B cell (primary cell): ENCODE results near the gene MT1G. TPM values are rescaled to one million over a fixed set of nuclear protein-coding genes. Genes with fewer than 3 reads are reported as not detected.

ENCODE experiments used
- ATAC-seq: fragments of 200-7000 bp; cut with Tn5 transposase; one replicate; pipeline ENCODE4 v1.10.0; 2021; ENCODE audit warnings: low read depth, mild to moderate bottlenecking, moderate number of reproducible peaks, moderate library complexity
- CTCF ChIA-PET: fragments of 350-600 bp; sonication (Branson Sonifier 250); formaldehyde crosslinking; loops from one replicate; lab custom pipeline; 2021; ENCODE audit warnings: antibody characterized with exemption, inconsistent platforms; lab: Charles Lee
- POLR2A ChIA-PET: fragments of 350-600 bp; sonication (Branson Sonifier 250); formaldehyde crosslinking; loops from one replicate; lab custom pipeline; 2021; ENCODE audit warnings: antibody characterized with exemption; lab: Charles Lee
- DNase-seq: peaks from one replicate; pipeline ENCODE4 v3.0.0; 2013
- H2AFZ ChIP-seq: 2 replicates; pipeline ENCODE4 v1.6.1; 2012; ENCODE audit warnings: mild to moderate bottlenecking, low read depth, low read length; ENCODE audit not compliant: insufficient read depth, poor library complexity, severe bottlenecking
- H3K27ac ChIP-seq, 2 donors: 1 replicate in 1 of 2; 2 replicates in 1 of 2; pipeline ENCODE4 v1.5.1; 2012 to 2013; ENCODE audit warnings: low read length in 2 of 2, mild to moderate bottlenecking in 2 of 2, moderate library complexity in 1 of 2
- H3K27me3 ChIP-seq, 4 experiments: fragments of 200-600 bp in 1 of 4; sonication (generic) in 1 of 4; replicated peaks in 1 of 4; 1 replicate in 2 of 4; 2 replicates in 2 of 4; pipeline versions ENCODE4 v1.6.1 to v1.7.0; 2013 to 2016; ENCODE audit warnings: low read length in 3 of 4, mild to moderate bottlenecking in 2 of 4, mixed read lengths in 1 of 4, moderate library complexity in 1 of 4; ENCODE audit not compliant: insufficient read depth in 4 of 4, control insufficient read depth in 3 of 4; ENCODE audit errors: control extremely low read depth in 1 of 4
- H3K36me3 ChIP-seq, 2 experiments: replicated peaks in 1 of 2; 1 replicate in 1 of 2; 2 replicates in 1 of 2; pipeline versions ENCODE4 v1.6.1 to v1.7.1; 2013; ENCODE audit warnings: low read length in 1 of 2; ENCODE audit not compliant: insufficient read depth in 2 of 2, control insufficient read depth in 1 of 2; ENCODE audit errors: control extremely low read depth in 1 of 2, extremely low read depth in 1 of 2
- H3K4me1 ChIP-seq, 2 donors: fragments of 200-600 bp in 1 of 2; sonication (generic) in 1 of 2; 1 replicate in 1 of 2; 2 replicates in 1 of 2; pipeline versions ENCODE4 v1.5.1 to v1.6.1; 2013 to 2017; ENCODE audit warnings: low read length in 2 of 2; ENCODE audit not compliant: control insufficient read depth in 2 of 2, insufficient read depth in 2 of 2
- H3K4me2 ChIP-seq: replicated peaks from 2 replicates; pipeline ENCODE3; 2012; ENCODE audit warnings: mild to moderate bottlenecking, low read depth, low read length; ENCODE audit not compliant: poor library complexity, severe bottlenecking
- H3K4me3 ChIP-seq, 5 experiments: fragments of 200-600 bp in 1 of 5; sonication (generic) in 1 of 5; 1 replicate in 3 of 5; 2 replicates in 2 of 5; pipeline versions ENCODE4 v1.5.1 to v1.7.0; 2011 to 2016; ENCODE audit warnings: low read length in 4 of 5, mild to moderate bottlenecking in 4 of 5, low read depth in 2 of 5, control low read depth in 1 of 5, moderate library complexity in 1 of 5; ENCODE audit not compliant: insufficient read depth in 1 of 5; ENCODE audit errors: control extremely low read depth in 1 of 5, extremely low read depth in 1 of 5
- H3K79me2 ChIP-seq: fragments of 200-600 bp; sonication (generic); one replicate; pipeline ENCODE4 v1.6.0; 2016; ENCODE audit warnings: low read length; ENCODE audit not compliant: control insufficient read depth, insufficient read depth
- H3K9ac ChIP-seq: fragments of 200-600 bp; sonication (generic); 2 replicates; pipeline ENCODE4 v1.6.1; 2017; ENCODE audit warnings: mild to moderate bottlenecking, low read length, moderate library complexity
- H3K9me3 ChIP-seq, 3 donors: one replicate each; pipeline versions ENCODE4 v1.6.1 to v1.7.1; 2013; ENCODE audit warnings: low read length in 2 of 3; ENCODE audit not compliant: control insufficient read depth in 2 of 3, insufficient read depth in 1 of 3; ENCODE audit errors: control extremely low read depth in 1 of 3
- H4K20me1 ChIP-seq: 2 replicates; pipeline ENCODE4 v1.6.0; 2012; ENCODE audit warnings: mild to moderate bottlenecking, low read length; ENCODE audit not compliant: insufficient read depth, control insufficient read depth, poor library complexity, severe bottlenecking
- H3K27ac Mint-ChIP-seq: one replicate; pipeline ENCODE4 v1.8.0; 2021; ENCODE audit warnings: mixed read lengths
- H3K27me3 Mint-ChIP-seq: one replicate; pipeline ENCODE4 v1.8.0; 2021; ENCODE audit warnings: mixed read lengths
- H3K4me1 Mint-ChIP-seq: one replicate; pipeline ENCODE4 v1.8.0; 2021; ENCODE audit warnings: mixed read lengths
- H3K4me3 Mint-ChIP-seq: one replicate; pipeline ENCODE4 v1.8.0; 2021; ENCODE audit warnings: mixed read lengths
- H3K9me3 Mint-ChIP-seq: one replicate; pipeline ENCODE4 v1.8.0; 2022; ENCODE audit warnings: mixed read lengths; ENCODE audit not compliant: insufficient read depth
- CTCF ChIP-seq: fragments of 200-600 bp; IDR thresholded peaks from one replicate; pipeline ENCODE4 v1.8.0; 2022; ENCODE audit warnings: antibody characterized with exemption, mild to moderate bottlenecking
- EZH2 ChIP-seq: IDR thresholded peaks from 2 replicates; pipeline ENCODE4 v1.6.1; 2012; ENCODE audit warnings: borderline replicate concordance, low read depth, mild to moderate bottlenecking, moderate library complexity, low read length; ENCODE audit not compliant: insufficient read depth, poor library complexity, severe bottlenecking
- whole genome bisulfite sequencing: methylation state at CpG from one replicate; pipeline ENCODE4 v1.1.5; 2013; ENCODE audit warnings: missing lambda C conversion rate; ENCODE audit not compliant: insufficient coverage; 5-methylcytosine and 5-hydroxymethylcytosine counted together
- intact Hi-C: fragments of 100-400 bp; cut with micrococcal nuclease; formaldehyde crosslinking; loops from one replicate; pipeline ENCODE4 v1.10.0; 2022
- polyA plus RNA-seq: library from polyadenylated mRNA; depleted of rRNA; stranded (reverse); fragments of >200 nt; gene quantifications from 2 replicates; pipeline ENCODE4 v1.2.3, GENCODE V29; 2012
- total RNA-seq, 2 donors: library from RNA; stranded (reverse); fragments of 120-200 nt in 1 of 2; gene quantifications; 1 replicate in 1 of 2; 2 replicates in 1 of 2; pipeline versions ENCODE4 v1.2.3 to v1.2.4, GENCODE V29; 2013 to 2022

MT1G gene
- total and polyA plus RNA-seq, 2 donors (not counting 1 experiment from before 2014, with no cell fraction given), result not detected

GRCh38 chr16:56640076-56640475, 27.8 kb downstream of the MT1G start:
- H3K27me3 Mint-ChIP-seq, result peaks cover 74% of the 10 kb centered on the region
- Histone ChIP-seq H3K4me2 (no peak overlapping the region), H3K27me3 (peaks cover 0 to 71% (median 24%) of the 10 kb centered on the region in 4 experiments), H3K79me2 (no peaks in the 10 kb centered on the region), H3K36me3 (no peaks in the 10 kb centered on the region), H3K9ac (no peak overlapping the region), H3K4me3 (no peak overlapping the region), H3K4me1 (peaks cover 21 to 37% of the 10 kb centered on the region in 2 donors), H2AFZ (no peak overlapping the region), H3K9me3 (peaks cover 0 to 4% (median 0%) of the 10 kb centered on the region in 3 donors), H3K27ac (no peak overlapping the region), H4K20me1 (no peaks in the 10 kb centered on the region)
- WGBS, result no CpG with 5 or more reads among the region's 1 CpG
- no peak overlapping the region for H3K4me3 Mint-ChIP-seq
- CTCF ChIA-PET, result no interaction called here
- DNase-seq (no peak), ATAC-seq (no peak)
- H3K27ac Mint-ChIP-seq, result no peak overlapping the region
- intact Hi-C loops, result no loop called here
- H3K4me1 Mint-ChIP-seq, result peaks cover 29% of the 10 kb centered on the region
- no peaks in the 10 kb centered on the region for H3K9me3 Mint-ChIP-seq
- POLR2A ChIA-PET, result no interaction called here
- TF ChIP-seq EZH2 (no peak), CTCF (no peak)

- no peak overlapping the region for H3K4me3 Mint-ChIP-seq
These were observed 28.8 kb downstream of the MT1G start for GRCh38 chr16:56639045-56639444.

More at GRCh38 chr16:56639045-56639444, 28.8 kb downstream of the MT1G start:
- H3K27me3 ChIP-seq, result peaks cover 0 to 72% (median 31%) of the 10 kb centered on the region in 4 experiments
- WGBS, result no CpG with 5 or more reads among the region's 1 CpG
- no peak overlapping the region for H3K9ac ChIP-seq
- TF ChIP-seq CTCF, result no peak
- no peak for TF ChIP-seq EZH2
- no peak overlapping the region for H3K4me3 ChIP-seq
- no peak for DNase-seq
- Mint-ChIP-seq H3K27ac (no peak overlapping the region), H3K9me3 (no peaks in the 10 kb centered on the region), H3K27me3 (peaks cover 74% of the 10 kb centered on the region), H3K4me1 (peaks cover 31% of the 10 kb centered on the region)
- H3K9me3 ChIP-seq, result peaks cover 0 to 7% (median 0%) of the 10 kb centered on the region in 3 donors
- POLR2A ChIA-PET, result interaction anchor here (0.6 kb wide), 1 partner anchor 449 kb away, joined by 3 read pairs; no protein-coding TSS in a partner anchor
- CTCF ChIA-PET, result no interaction called here
- peaks cover 27 to 41% of the 10 kb centered on the region in 2 donors for H3K4me1 ChIP-seq
- no peaks in the 10 kb centered on the region for H3K36me3 ChIP-seq
- no peak overlapping the region for H3K27ac ChIP-seq
- no peak overlapping the region for H2AFZ ChIP-seq
- no peaks in the 10 kb centered on the region for H3K79me2 ChIP-seq
- no peak for ATAC-seq
- no peak overlapping the region for H3K4me2 ChIP-seq
- no peaks in the 10 kb centered on the region for H4K20me1 ChIP-seq
- intact Hi-C loops, result loop anchor here (10.0 kb wide), 1 partner anchor 46 kb away; the partner anchor contains the start of gene MT1X
